ENCODE results near the gene SPIRE1.

- TF ChIP-seq CTCF (IDR thresholded peaks at IDR 0.05; ENCODE audit: low read length) (no peak), EZH2 (IDR thresholded peaks at IDR 0.05; ENCODE audit: borderline replicate concordance, low read length) (no peak)
Measured at GRCh38 chr18:12640881-12641200, 17.1 kb downstream of the SPIRE1 start.
